HEK293 (cell line): ENCODE measurements around the gene NLRX1.

Experiments
- BCL11B ChIP-seq: fragments of 450-650 bp; formaldehyde crosslinking; IDR thresholded peaks from 2 replicates; pipeline ENCODE4 v1.5.1; 2016; ENCODE audit warnings: low read depth, missing biosample characterization, missing genetic modification characterization
- GLI2 ChIP-seq: fragments of 450-650 bp; formaldehyde crosslinking; IDR thresholded peaks from 2 replicates; pipeline ENCODE4; 2017; ENCODE audit warnings: missing biosample characterization, missing genetic modification characterization, low read depth, borderline replicate concordance
- HOXC10 ChIP-seq: sonication (generic); formaldehyde crosslinking; IDR thresholded peaks from 2 replicates; pipeline ENCODE4 v1.8.1; 2023; ENCODE audit warnings: mild to moderate bottlenecking, missing genetic modification reagents
- KLF10 ChIP-seq: fragments of 450-650 bp; IDR thresholded peaks from 2 replicates; pipeline ENCODE4 v1.5.1; 2018; ENCODE audit warnings: missing biosample characterization, mild to moderate bottlenecking, missing genetic modification characterization
- KLF16 ChIP-seq: fragments of 450-650 bp; formaldehyde crosslinking; IDR thresholded peaks from 2 replicates; pipeline ENCODE4 v1.5.1; 2017; ENCODE audit warnings: missing biosample characterization, missing genetic modification characterization
- KLF9 ChIP-seq: fragments of 450-650 bp; formaldehyde crosslinking; IDR thresholded peaks from 2 replicates; pipeline ENCODE4 v1.5.1; 2016; ENCODE audit warnings: missing biosample characterization, missing genetic modification characterization, low read depth
- RBAK ChIP-seq: fragments of 450-650 bp; formaldehyde crosslinking; IDR thresholded peaks from 2 replicates; pipeline ENCODE4 v1.5.1; 2016; ENCODE audit warnings: missing biosample characterization, missing genetic modification characterization
- REPIN1 ChIP-seq: fragments of 450-650 bp; formaldehyde crosslinking; IDR thresholded peaks from 2 replicates; pipeline ENCODE4 v1.5.1; 2017; ENCODE audit warnings: missing biosample characterization, missing genetic modification characterization, low read depth
- YY1 ChIP-seq: fragments of 450-650 bp; formaldehyde crosslinking; IDR thresholded peaks from 2 replicates; pipeline ENCODE4 v1.5.1; 2018; ENCODE audit warnings: missing biosample characterization, missing genetic modification characterization
- ZBTB17 ChIP-seq: fragments of 450-650 bp; formaldehyde crosslinking; IDR thresholded peaks from 2 replicates; pipeline ENCODE4 v1.5.1; 2016; ENCODE audit warnings: missing biosample characterization, missing genetic modification characterization
- ZBTB21 ChIP-seq: fragments of 450-650 bp; formaldehyde crosslinking; IDR thresholded peaks from 2 replicates; pipeline ENCODE4 v1.5.1; 2017; ENCODE audit warnings: missing biosample characterization, missing genetic modification characterization
- ZEB2 ChIP-seq: fragments of 450-650 bp; formaldehyde crosslinking; IDR thresholded peaks from 2 replicates; pipeline ENCODE4 v1.5.1; 2016; ENCODE audit warnings: missing biosample characterization, missing genetic modification characterization
- ZFP3 ChIP-seq: fragments of 450-650 bp; formaldehyde crosslinking; IDR thresholded peaks from 2 replicates; pipeline ENCODE4 v1.5.1; 2016; ENCODE audit warnings: low read depth, missing biosample characterization, missing genetic modification characterization
- ZFP37 ChIP-seq: fragments of 450-650 bp; formaldehyde crosslinking; IDR thresholded peaks from 2 replicates; pipeline ENCODE4 v1.5.1; 2016; ENCODE audit warnings: missing biosample characterization, missing genetic modification characterization
- ZNF132 ChIP-seq: fragments of 450-650 bp; formaldehyde crosslinking; IDR thresholded peaks from 2 replicates; pipeline ENCODE4 v1.5.1; 2017; ENCODE audit warnings: missing biosample characterization, missing genetic modification characterization, borderline replicate concordance
- ZNF202 ChIP-seq: fragments of 450-650 bp; formaldehyde crosslinking; IDR thresholded peaks from 2 replicates; pipeline ENCODE4 v1.5.1; 2016; ENCODE audit warnings: missing biosample characterization, missing genetic modification characterization, borderline replicate concordance
- ZNF239 ChIP-seq: fragments of 450-650 bp; formaldehyde crosslinking; IDR thresholded peaks from 2 replicates; pipeline ENCODE4 v1.5.1; 2016; ENCODE audit warnings: missing biosample characterization, missing genetic modification characterization
- ZNF248 ChIP-seq: fragments of 450-650 bp; formaldehyde crosslinking; IDR thresholded peaks from 2 replicates; pipeline ENCODE4 v1.5.1; 2017; ENCODE audit warnings: missing biosample characterization, missing genetic modification characterization
- ZNF311 ChIP-seq: fragments of 450-650 bp; formaldehyde crosslinking; IDR thresholded peaks from 2 replicates; pipeline ENCODE4 v1.5.1; 2017; ENCODE audit warnings: missing biosample characterization, missing genetic modification characterization, borderline replicate concordance
- ZNF335 ChIP-seq: fragments of 450-650 bp; formaldehyde crosslinking; conservative IDR thresholded peaks from 2 replicates; pipeline ENCODE4 v1.5.1; 2016; ENCODE audit warnings: missing biosample characterization, missing genetic modification characterization
- ZNF394 ChIP-seq: fragments of 450-650 bp; formaldehyde crosslinking; IDR thresholded peaks from 2 replicates; pipeline ENCODE4 v1.5.1; 2016; ENCODE audit warnings: missing biosample characterization, missing genetic modification characterization, mild to moderate bottlenecking, moderate library complexity, borderline replicate concordance
- ZNF416 ChIP-seq: fragments of 450-650 bp; formaldehyde crosslinking; IDR thresholded peaks from 2 replicates; pipeline ENCODE4 v1.5.1; 2016; ENCODE audit warnings: missing biosample characterization, missing genetic modification characterization
- ZNF473 ChIP-seq: fragments of 450-650 bp; formaldehyde crosslinking; IDR thresholded peaks from 2 replicates; pipeline ENCODE4 v1.5.1; 2017; ENCODE audit warnings: missing biosample characterization, missing genetic modification characterization
- ZNF48 ChIP-seq: fragments of 450-650 bp; formaldehyde crosslinking; IDR thresholded peaks from 2 replicates; pipeline ENCODE4 v1.5.1; 2016; ENCODE audit warnings: missing biosample characterization, missing genetic modification characterization
- ZNF514 ChIP-seq: fragments of 450-650 bp; formaldehyde crosslinking; IDR thresholded peaks from 2 replicates; pipeline ENCODE4 v1.5.1; 2016; ENCODE audit warnings: missing biosample characterization, missing genetic modification characterization
- ZNF561 ChIP-seq: fragments of 450-650 bp; IDR thresholded peaks from 2 replicates; pipeline ENCODE4 v1.5.1; 2018; ENCODE audit warnings: missing biosample characterization, missing genetic modification characterization, borderline replicate concordance
- ZNF624 ChIP-seq: fragments of 450-650 bp; formaldehyde crosslinking; IDR thresholded peaks from 2 replicates; pipeline ENCODE4 v1.5.1; 2017; ENCODE audit warnings: missing biosample characterization, missing genetic modification characterization
- ZNF660 ChIP-seq: fragments of 450-650 bp; IDR thresholded peaks from 2 replicates; pipeline ENCODE4 v1.5.1; 2018; ENCODE audit warnings: missing biosample characterization, mild to moderate bottlenecking, missing genetic modification characterization
- ZNF747 ChIP-seq: fragments of 450-650 bp; formaldehyde crosslinking; IDR thresholded peaks from 2 replicates; pipeline ENCODE4 v1.5.1; 2016; ENCODE audit warnings: missing biosample characterization, missing genetic modification characterization
- ZNF792 ChIP-seq: fragments of 450-650 bp; formaldehyde crosslinking; IDR thresholded peaks from 2 replicates; pipeline ENCODE4 v1.5.1; 2016; ENCODE audit warnings: missing biosample characterization, missing genetic modification characterization
- TF ChIP-seq, protein P1 (sequence below): fragments of 450-650 bp; formaldehyde crosslinking; IDR thresholded peaks from 2 replicates; pipeline ENCODE4 v1.5.1; 2017; ENCODE audit warnings: missing biosample characterization, missing genetic modification characterization
- TF ChIP-seq, protein P2 (sequence below): fragments of 450-650 bp; formaldehyde crosslinking; conservative IDR thresholded peaks from 2 replicates; pipeline ENCODE4 v1.5.1; 2016; ENCODE audit warnings: low read depth, missing biosample characterization, missing genetic modification characterization
- TF ChIP-seq, protein P3 (sequence below): IDR thresholded peaks from 2 replicates; pipeline ENCODE4 v1.6.1; 2011; ENCODE audit warnings: mild to moderate bottlenecking, low read depth, low read length, borderline replicate concordance

The NLRX1 gene

DNA sequence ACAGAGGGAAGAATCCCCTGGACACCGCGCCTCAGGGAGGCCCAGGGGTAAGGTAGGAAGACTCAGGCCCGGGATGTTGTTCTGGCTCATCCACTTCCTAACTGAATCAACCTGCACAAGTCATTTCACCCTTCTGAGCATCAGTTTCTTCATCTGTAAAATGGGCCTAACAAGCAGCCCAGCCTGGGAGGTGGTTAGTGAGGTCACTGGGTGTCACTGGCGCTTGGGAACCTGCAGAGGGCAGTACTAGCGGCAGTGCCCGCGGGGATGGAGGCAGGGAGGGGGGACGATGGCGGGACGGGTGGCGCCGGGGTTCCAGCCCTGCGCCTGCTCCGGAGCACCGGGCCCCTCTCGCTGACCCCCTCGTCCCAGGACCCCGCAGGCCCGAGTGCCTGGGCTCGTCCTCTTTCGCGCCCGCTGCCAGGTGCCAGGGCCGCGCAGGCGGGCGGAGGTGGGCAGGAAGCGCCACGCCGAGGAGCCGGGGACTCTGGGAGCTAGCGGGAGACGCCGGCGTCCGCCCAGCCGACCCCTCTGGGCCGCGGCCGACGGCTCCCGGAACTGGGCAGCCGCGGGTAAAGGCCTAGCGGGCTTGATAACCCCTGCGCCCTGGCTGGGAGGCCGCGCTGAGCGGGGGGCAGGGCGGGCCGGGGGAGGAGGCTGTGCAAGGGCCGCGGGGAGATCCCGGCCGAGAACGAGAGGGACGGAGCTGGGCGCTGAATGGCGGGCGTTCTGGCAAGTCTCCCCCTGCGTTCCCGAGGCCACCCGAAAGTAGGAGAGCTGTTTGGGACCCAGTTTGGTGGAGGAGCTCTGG is at the start of gene NLRX1 (continued):
- TF ChIP-seq ZNF48, result no peak
- no peak for TF ChIP-seq ZNF416 (tag by site-specific recombination)
- TF ChIP-seq KLF9, result no peak
- TF ChIP-seq, protein P1, sequence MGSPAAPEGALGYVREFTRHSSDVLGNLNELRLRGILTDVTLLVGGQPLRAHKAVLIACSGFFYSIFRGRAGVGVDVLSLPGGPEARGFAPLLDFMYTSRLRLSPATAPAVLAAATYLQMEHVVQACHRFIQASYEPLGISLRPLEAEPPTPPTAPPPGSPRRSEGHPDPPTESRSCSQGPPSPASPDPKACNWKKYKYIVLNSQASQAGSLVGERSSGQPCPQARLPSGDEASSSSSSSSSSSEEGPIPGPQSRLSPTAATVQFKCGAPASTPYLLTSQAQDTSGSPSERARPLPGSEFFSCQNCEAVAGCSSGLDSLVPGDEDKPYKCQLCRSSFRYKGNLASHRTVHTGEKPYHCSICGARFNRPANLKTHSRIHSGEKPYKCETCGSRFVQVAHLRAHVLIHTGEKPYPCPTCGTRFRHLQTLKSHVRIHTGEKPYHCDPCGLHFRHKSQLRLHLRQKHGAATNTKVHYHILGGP (tag by site-specific recombination), result no peak
- no peak for TF ChIP-seq ZNF473 (tag by site-specific recombination)
- TF ChIP-seq HOXC10 (CRISPR knock-in tag), result no peak
- 0 out of 2 replicates have a peak, but pooled peaks have one; percentile 59 for TF ChIP-seq ZFP37 (tag by site-specific recombination)
- TF ChIP-seq KLF10 (tag by site-specific recombination), result 0 out of 2 replicates have a peak, but pooled peaks have one; percentile 34
- no peak; the same call in 1 of the 2 replicates for TF ChIP-seq ZNF660
- TF ChIP-seq BCL11B (tag by site-specific recombination), result peak; percentile 38; the same call in 1 of the 2 replicates
- no peak for TF ChIP-seq GLI2
- TF ChIP-seq ZNF792 (tag by site-specific recombination), result no peak
- TF ChIP-seq YY1, result peak; percentile 80
- TF ChIP-seq ZNF202 (tag by site-specific recombination), result no peak
- no peak for TF ChIP-seq ZNF514 (tag by site-specific recombination)
- peak; percentile 57; the same call in 1 of the 2 replicates for TF ChIP-seq ZNF561 (tag by site-specific recombination)
- peak; percentile 84 for TF ChIP-seq ZNF335 (tag by site-specific recombination)
- no peak for TF ChIP-seq ZNF747 (tag by site-specific recombination)
- TF ChIP-seq ZNF248 (tag by site-specific recombination), result no peak
- TF ChIP-seq, protein P2, sequence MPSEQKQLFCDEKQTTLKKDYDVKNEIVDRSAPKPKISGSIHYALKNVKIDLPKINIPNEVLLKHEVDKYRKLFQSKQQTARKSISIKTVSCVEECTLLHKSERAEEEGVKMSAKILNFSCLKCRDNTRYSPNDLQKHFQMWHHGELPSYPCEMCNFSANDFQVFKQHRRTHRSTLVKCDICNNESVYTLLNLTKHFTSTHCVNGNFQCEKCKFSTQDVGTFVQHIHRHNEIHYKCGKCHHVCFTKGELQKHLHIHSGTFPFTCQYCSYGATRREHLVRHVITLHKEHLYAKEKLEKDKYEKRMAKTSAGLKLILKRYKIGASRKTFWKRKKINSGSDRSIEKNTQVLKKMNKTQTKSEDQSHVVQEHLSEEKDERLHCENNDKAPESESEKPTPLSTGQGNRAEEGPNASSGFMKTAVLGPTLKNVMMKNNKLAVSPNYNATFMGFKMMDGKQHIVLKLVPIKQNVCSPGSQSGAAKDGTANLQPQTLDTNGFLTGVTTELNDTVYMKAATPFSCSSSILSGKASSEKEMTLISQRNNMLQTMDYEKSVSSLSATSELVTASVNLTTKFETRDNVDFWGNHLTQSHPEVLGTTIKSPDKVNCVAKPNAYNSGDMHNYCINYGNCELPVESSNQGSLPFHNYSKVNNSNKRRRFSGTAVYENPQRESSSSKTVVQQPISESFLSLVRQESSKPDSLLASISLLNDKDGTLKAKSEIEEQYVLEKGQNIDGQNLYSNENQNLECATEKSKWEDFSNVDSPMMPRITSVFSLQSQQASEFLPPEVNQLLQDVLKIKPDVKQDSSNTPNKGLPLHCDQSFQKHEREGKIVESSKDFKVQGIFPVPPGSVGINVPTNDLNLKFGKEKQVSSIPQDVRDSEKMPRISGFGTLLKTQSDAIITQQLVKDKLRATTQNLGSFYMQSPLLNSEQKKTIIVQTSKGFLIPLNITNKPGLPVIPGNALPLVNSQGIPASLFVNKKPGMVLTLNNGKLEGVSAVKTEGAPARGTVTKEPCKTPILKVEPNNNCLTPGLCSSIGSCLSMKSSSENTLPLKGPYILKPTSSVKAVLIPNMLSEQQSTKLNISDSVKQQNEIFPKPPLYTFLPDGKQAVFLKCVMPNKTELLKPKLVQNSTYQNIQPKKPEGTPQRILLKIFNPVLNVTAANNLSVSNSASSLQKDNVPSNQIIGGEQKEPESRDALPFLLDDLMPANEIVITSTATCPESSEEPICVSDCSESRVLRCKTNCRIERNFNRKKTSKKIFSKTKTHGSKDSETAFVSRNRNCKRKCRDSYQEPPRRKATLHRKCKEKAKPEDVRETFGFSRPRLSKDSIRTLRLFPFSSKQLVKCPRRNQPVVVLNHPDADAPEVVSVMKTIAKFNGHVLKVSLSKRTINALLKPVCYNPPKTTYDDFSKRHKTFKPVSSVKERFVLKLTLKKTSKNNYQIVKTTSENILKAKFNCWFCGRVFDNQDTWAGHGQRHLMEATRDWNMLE (tag by site-specific recombination), result no peak
- TF ChIP-seq ZBTB17 (tag by site-specific recombination), result peak; percentile 47
- TF ChIP-seq ZEB2, result peak; percentile 73
- no peak for TF ChIP-seq ZNF311 (tag by site-specific recombination)
- no peak for TF ChIP-seq REPIN1 (tag by site-specific recombination)
- TF ChIP-seq ZBTB21, result peak; percentile 73
- no peak for TF ChIP-seq RBAK (tag by site-specific recombination)
- TF ChIP-seq ZNF624 (tag by site-specific recombination), result no peak
- no peak for TF ChIP-seq ZFP3 (tag by site-specific recombination)
- peak; percentile 58; the same call in 1 of the 2 replicates for TF ChIP-seq KLF16
- TF ChIP-seq ZNF239 (tag by site-specific recombination), result no peak; the same call in 1 of the 2 replicates
- TF ChIP-seq, protein P3, sequence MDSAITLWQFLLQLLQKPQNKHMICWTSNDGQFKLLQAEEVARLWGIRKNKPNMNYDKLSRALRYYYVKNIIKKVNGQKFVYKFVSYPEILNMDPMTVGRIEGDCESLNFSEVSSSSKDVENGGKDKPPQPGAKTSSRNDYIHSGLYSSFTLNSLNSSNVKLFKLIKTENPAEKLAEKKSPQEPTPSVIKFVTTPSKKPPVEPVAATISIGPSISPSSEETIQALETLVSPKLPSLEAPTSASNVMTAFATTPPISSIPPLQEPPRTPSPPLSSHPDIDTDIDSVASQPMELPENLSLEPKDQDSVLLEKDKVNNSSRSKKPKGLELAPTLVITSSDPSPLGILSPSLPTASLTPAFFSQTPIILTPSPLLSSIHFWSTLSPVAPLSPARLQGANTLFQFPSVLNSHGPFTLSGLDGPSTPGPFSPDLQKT, result no peak
- TF ChIP-seq ZNF132 (tag by site-specific recombination), result no peak
- TF ChIP-seq ZNF394 (tag by site-specific recombination), result peak; percentile 59; the same call in 1 of the 2 replicates
